Breast epithelium (tissue), 4 donors: ENCODE data around the gene POLR2L. TPM values are rescaled to one million over a fixed set of nuclear protein-coding genes. Genes with fewer than 3 reads are reported as not detected.

ENCODE experiments used
- DNase-seq, 2 donors: peaks; one replicate each; pipeline ENCODE4 v3.0.0-alpha.2; 2019; ENCODE audit warnings: low spot score in 2 of 2
- H3K27ac ChIP-seq, 2 donors: fragments of 200-600 bp; sonication (generic) in 1 of 2; one replicate each; pipeline ENCODE4 v1.5.1; 2016 to 2019; ENCODE audit warnings: mild to moderate bottlenecking in 1 of 2
- H3K27me3 ChIP-seq, 2 donors: fragments of 200-600 bp; sonication (generic) in 1 of 2; one replicate each; pipeline versions ENCODE4 v1.5.1 to v1.6.0; 2017 to 2019; ENCODE audit warnings: control low read depth in 1 of 2, mild to moderate bottlenecking in 1 of 2
- H3K36me3 ChIP-seq: fragments of 200-600 bp; one replicate; pipeline ENCODE4 v1.5.1; 2019
- H3K4me1 ChIP-seq, 2 donors: fragments of 200-600 bp; sonication (generic); one replicate each; pipeline ENCODE4 v1.5.1; 2016 to 2019; ENCODE audit warnings: control low read depth in 1 of 2
- H3K4me3 ChIP-seq, 3 donors: fragments of 200-600 bp; sonication (generic); 1 replicate in 2 of 3; 2 replicates in 1 of 3; pipeline ENCODE4 v1.5.1; 2016 to 2019; ENCODE audit warnings: mild to moderate bottlenecking in 3 of 3, moderate library complexity in 2 of 3
- H3K9me3 ChIP-seq, 2 donors: fragments of 200-600 bp; sonication (generic) in 1 of 2; one replicate each; pipeline ENCODE4 v1.5.1; 2016 to 2019; ENCODE audit warnings: control low read depth in 1 of 2
- POLR2A ChIP-seq: fragments of 450-650 bp; IDR thresholded peaks from one replicate; pipeline ENCODE4 v1.6.1; 2016; ENCODE audit warnings: antibody characterized with exemption, mild to moderate bottlenecking, moderate library complexity
- POLR2AphosphoS5 ChIP-seq, 3 donors: sonication (generic); formaldehyde crosslinking; IDR thresholded peaks; one replicate each; pipeline ENCODE4 v1.6.1; 2017; ENCODE audit warnings: antibody characterized with exemption in 3 of 3
- intact Hi-C: fragments of 100-400 bp; cut with DNase I; formaldehyde crosslinking; loops from one replicate; pipeline ENCODE4 v1.15.1; 2023; ENCODE audit warnings: low total_unique reads
- total RNA-seq, 3 donors: library from RNA; depleted of rRNA; stranded (reverse); fragments of >200 nt; gene quantifications; one replicate each; pipeline ENCODE4 v1.1.0, GENCODE V29; 2016
- TF ChIP-seq, protein P1 (sequence below), 3 donors: fragments of 450-650 bp; IDR thresholded peaks; one replicate each; pipeline ENCODE4 v1.5.1; 2016 to 2017; ENCODE audit warnings: antibody characterized with exemption in 3 of 3, mild to moderate bottlenecking in 3 of 3, moderate library complexity in 3 of 3

Gene POLR2L
- total RNA-seq, 3 donors from 2014 or later = 51.8 to 126 (median 96.7) TPM

- H3K4me3 ChIP-seq = peak overlapping the region; percentile 82 to 100 (median 94)
- DNase-seq = peak; percentile 85 to 87
- H3K27ac ChIP-seq = peak overlapping the region; percentile 98 to 100
- H3K9me3 ChIP-seq = no peaks in the 10 kb centered on the region
- peaks cover 12 to 38% of the 10 kb centered on the region in 2 donors for H3K4me1 ChIP-seq
- H3K27me3 ChIP-seq = no peaks in the 10 kb centered on the region
- H3K36me3 ChIP-seq = peaks cover 9% of the 10 kb centered on the region
- TF ChIP-seq POLR2A (no peak), POLR2AphosphoS5 (IDR thresholded peaks at IDR 0.05) (peak in 2 of 3 donors; percentile 30 to 87)
- TF ChIP-seq, protein P1, sequence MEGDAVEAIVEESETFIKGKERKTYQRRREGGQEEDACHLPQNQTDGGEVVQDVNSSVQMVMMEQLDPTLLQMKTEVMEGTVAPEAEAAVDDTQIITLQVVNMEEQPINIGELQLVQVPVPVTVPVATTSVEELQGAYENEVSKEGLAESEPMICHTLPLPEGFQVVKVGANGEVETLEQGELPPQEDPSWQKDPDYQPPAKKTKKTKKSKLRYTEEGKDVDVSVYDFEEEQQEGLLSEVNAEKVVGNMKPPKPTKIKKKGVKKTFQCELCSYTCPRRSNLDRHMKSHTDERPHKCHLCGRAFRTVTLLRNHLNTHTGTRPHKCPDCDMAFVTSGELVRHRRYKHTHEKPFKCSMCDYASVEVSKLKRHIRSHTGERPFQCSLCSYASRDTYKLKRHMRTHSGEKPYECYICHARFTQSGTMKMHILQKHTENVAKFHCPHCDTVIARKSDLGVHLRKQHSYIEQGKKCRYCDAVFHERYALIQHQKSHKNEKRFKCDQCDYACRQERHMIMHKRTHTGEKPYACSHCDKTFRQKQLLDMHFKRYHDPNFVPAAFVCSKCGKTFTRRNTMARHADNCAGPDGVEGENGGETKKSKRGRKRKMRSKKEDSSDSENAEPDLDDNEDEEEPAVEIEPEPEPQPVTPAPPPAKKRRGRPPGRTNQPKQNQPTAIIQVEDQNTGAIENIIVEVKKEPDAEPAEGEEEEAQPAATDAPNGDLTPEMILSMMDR (IDR thresholded peaks at IDR 0.05) = peak in 1 of 3 donors; percentile 11
- intact Hi-C loops = no loop called here
These were observed 21.4 kb downstream of the POLR2L start for GRCh38 chr11:820655-821511.

DNA sequence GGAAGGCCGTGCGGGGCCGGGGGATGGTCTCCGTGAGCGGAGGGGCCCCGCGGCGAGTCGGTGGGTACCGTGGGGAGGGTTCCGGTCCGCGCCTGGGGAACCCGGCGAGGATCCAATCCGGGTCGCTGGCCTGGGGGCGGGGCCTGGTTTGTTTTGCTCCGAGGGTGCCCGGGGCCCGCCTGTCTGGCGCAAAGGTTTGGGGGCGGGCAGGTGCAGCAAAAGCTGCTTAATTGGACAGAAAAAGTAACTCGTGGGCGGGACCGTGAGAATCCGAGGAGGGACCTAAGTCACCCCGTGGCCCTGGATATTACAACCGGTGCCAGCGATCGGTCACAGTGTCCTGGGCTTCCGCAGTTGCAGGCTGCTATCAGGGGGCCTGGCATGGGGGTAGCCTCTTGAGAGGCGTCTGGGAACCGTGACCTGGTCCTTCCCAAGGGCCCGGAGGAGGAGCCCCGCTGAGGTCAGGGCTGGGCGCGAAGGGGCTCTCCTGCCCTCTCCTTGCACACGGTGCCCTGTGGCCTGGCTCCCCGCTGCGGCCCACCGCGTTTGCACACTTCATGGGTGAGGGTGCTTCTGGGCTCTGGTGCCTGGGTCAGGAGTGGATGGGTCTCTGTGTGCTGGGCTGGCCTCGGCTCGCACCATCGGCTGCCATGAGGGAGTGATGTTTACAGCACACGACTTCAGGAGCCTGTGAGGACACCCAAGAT, 22.2 kb downstream of the POLR2L start:
- Histone ChIP-seq H3K36me3 (peaks cover 9% of the 10 kb centered on the region), H3K9me3 (no peaks in the 10 kb centered on the region), H3K4me1 (peaks cover 12 to 32% of the 10 kb centered on the region in 2 donors), H3K4me3 (peak overlapping the region; percentile 82 to 100 (median 94)), H3K27ac (peak overlapping the region; percentile 98 to 100), H3K27me3 (no peaks in the 10 kb centered on the region)
- TF ChIP-seq, protein P1 (IDR thresholded peaks at IDR 0.05) = no peak
- TF ChIP-seq POLR2A (no peak), POLR2AphosphoS5 (IDR thresholded peaks at IDR 0.05) (no peak)
- intact Hi-C loops = no loop called here
- DNase-seq = peak; percentile 87 to 91

GRCh38 chr11:819129-819931, 23.0 kb downstream of the POLR2L start:
- peaks cover 12 to 25% of the 10 kb centered on the region in 2 donors for H3K4me1 ChIP-seq
- H3K27me3 ChIP-seq = no peaks in the 10 kb centered on the region
- H3K27ac ChIP-seq = peak overlapping the region; percentile 98 to 100
- H3K9me3 ChIP-seq = no peaks in the 10 kb centered on the region
- DNase-seq = peak; percentile 90 to 98
- intact Hi-C loops = no loop called here
- H3K36me3 ChIP-seq = peaks cover 7% of the 10 kb centered on the region
- TF ChIP-seq POLR2AphosphoS5 (IDR thresholded peaks at IDR 0.05) (peak; percentile 71 to 81 (median 74)), POLR2A (peak; percentile 10)
- TF ChIP-seq, protein P1 (IDR thresholded peaks at IDR 0.05) = peak; percentile 25 to 60 (median 56)
- peak overlapping the region; percentile 82 to 100 (median 94) for H3K4me3 ChIP-seq

DNA sequence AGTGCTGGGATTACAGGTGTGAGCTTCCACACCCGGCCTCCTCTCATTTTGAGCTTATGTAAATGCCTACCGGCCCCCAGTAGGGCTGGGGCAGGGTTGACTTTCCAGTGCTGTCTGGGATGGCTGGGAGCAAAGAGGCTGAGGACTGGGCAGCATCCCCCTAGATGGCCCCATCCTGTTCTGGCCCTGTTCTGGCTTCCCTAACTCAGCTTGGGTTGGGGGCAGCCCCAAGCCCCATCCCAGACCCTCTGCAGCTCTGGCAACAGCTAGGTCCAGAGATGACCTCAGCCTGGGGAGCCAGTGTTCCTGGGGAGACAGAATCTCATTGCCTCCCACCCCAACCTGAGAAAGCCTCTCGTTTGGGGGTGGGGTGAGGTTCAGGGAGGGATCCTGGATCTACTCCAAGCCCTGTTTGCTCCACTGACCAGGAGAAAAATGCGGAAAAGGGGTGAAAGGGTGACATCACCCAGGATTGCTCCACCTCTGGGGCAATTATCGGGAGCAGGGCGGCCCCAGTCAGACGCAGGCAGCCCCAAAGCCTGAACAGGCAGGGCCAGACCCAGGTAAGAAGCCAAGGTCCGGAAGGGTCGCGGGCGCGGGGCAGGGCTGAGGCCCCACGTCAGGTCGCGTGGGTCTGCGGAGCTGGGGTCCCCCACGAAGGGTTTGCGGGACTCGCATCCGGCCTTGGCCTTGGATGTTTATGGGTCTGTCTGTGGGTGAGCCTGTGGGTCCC, 23.8 kb downstream of the POLR2L start, which contains the start of gene PNPLA2:
PNPLA2 (plus strand) TSS at position 519 of the 733 bp plus-strand sequence. CDS start 805 bp downstream, outside the sequence.
- Histone ChIP-seq H3K4me1 (peaks cover 12 to 23% of the 10 kb centered on the region in 2 donors), H3K27me3 (no peaks in the 10 kb centered on the region), H3K27ac (peak within 1 kb of the TSS; percentile 98 to 100), H3K9me3 (no peaks in the 10 kb centered on the region), H3K36me3 (no peaks in the 10 kb centered on the region), H3K4me3 (peak within 1 kb of the TSS; percentile 82 to 100 (median 94))
- DNase-seq = peak in 1 of 2 donors; percentile 81
- TF ChIP-seq POLR2A = peak; percentile 28
- TF ChIP-seq, protein P1 (IDR thresholded peaks at IDR 0.05) = no peak
- peak in 2 of 3 donors; percentile 80 to 82 for TF ChIP-seq POLR2AphosphoS5 (IDR thresholded peaks at IDR 0.05)
- intact Hi-C loops = no loop called here
